Gastroesophageal sphincter (tissue), 4 donors: Measurements from ENCODE around the gene WDR88. TPM values are rescaled to one million over a fixed set of nuclear protein-coding genes. Genes with fewer than 3 reads are reported as not detected.
"Not testable (repeated sequence)": the region's sequence is repeated elsewhere in the genome, so short reads cannot be mapped to it uniquely, and the experiment has no call there.

ENCODE experiments used
- ATAC-seq: fragments of 150-250 bp; one replicate; pipeline ENCODE4 v1.9.1; 2016; ENCODE audit warnings: mild to moderate bottlenecking, moderate library complexity
- H3K27ac ChIP-seq, 4 donors: fragments of 200-600 bp; sonication (generic) in 3 of 4; 1 replicate in 3 of 4; 2 replicates in 1 of 4; pipeline ENCODE4 v1.5.1; 2016 to 2019
- H3K27me3 ChIP-seq: fragments of 200-600 bp; sonication (generic); one replicate; pipeline ENCODE4 v1.5.1; 2019
- H3K36me3 ChIP-seq, 2 donors: fragments of 200-600 bp; sonication (generic); one replicate each; pipeline ENCODE4 v1.5.1; 2019; ENCODE audit warnings: control low read depth in 1 of 2
- H3K4me1 ChIP-seq, 3 donors: fragments of 200-600 bp; sonication (generic); 1 replicate in 2 of 3; 2 replicates in 1 of 3; pipeline ENCODE4 v1.5.1; 2016 to 2019; ENCODE audit warnings: control low read depth in 2 of 3
- H3K4me3 ChIP-seq, 2 donors: fragments of 200-600 bp; sonication (generic); one replicate each; pipeline ENCODE4 v1.5.1; 2019; ENCODE audit warnings: mild to moderate bottlenecking in 1 of 2, moderate library complexity in 1 of 2
- H3K9me3 ChIP-seq, 3 donors: fragments of 200-600 bp; sonication (generic); one replicate each; pipeline ENCODE4 v1.5.1; 2017 to 2019; ENCODE audit warnings: control low read depth in 2 of 3
- EP300 ChIP-seq: sonication (generic); formaldehyde crosslinking; IDR thresholded peaks from one replicate; pipeline ENCODE4 v1.6.1; 2017; ENCODE audit warnings: antibody characterized with exemption, mild to moderate bottlenecking
- POLR2A ChIP-seq, 2 donors: fragments of 450-650 bp; IDR thresholded peaks; one replicate each; pipeline ENCODE4 v1.6.1; 2017; ENCODE audit warnings: antibody characterized with exemption in 2 of 2, mild to moderate bottlenecking in 2 of 2, moderate library complexity in 1 of 2
- POLR2AphosphoS5 ChIP-seq: sonication (generic); formaldehyde crosslinking; IDR thresholded peaks from one replicate; pipeline ENCODE4 v1.6.1; 2017; ENCODE audit warnings: antibody characterized with exemption
- WGBS, 2 donors: methylation state at CpG; one replicate each; pipeline ENCODE4 v1.1.5; 2018; ENCODE audit warnings: low coverage in 1 of 2; 5-methylcytosine and 5-hydroxymethylcytosine counted together
- total RNA-seq, 4 donors: library from RNA; depleted of rRNA; stranded (reverse); fragments of >200 nt; gene quantifications; one replicate each; pipeline ENCODE4 v1.1.0, GENCODE V29; 2016
- TF ChIP-seq, protein P1 (sequence below), 4 experiments: fragments of 200-600 bp in 2 of 4; fragments of 450-650 bp in 2 of 4; sonication (generic) in 1 of 4; IDR thresholded peaks; one replicate each; pipeline ENCODE4 v1.5.1; 2017 to 2019; ENCODE audit warnings: antibody characterized with exemption in 4 of 4, mild to moderate bottlenecking in 2 of 4, moderate library complexity in 2 of 4

Gene WDR88
- total RNA-seq, 4 donors from 2014 or later, result not detected

GRCh38 chr19:33206261-33207039, 74.5 kb downstream of the WDR88 start:
- Histone ChIP-seq H3K4me1 (no peaks in the 10 kb centered on the region), H3K36me3 (peaks cover 0 to 64% of the 10 kb centered on the region in 2 donors), H3K4me3 (no peak overlapping the region), H3K27ac (no peak overlapping the region), H3K9me3 (no peaks in the 10 kb centered on the region), H3K27me3 (no peaks in the 10 kb centered on the region)
- ATAC-seq, result no peak
- no peak for TF ChIP-seq EP300
- WGBS, 2 donors, result no CpG with 5 or more reads among the region's 38 CpGs

- peaks cover 0 to 57% of the 10 kb centered on the region in 2 donors for H3K36me3 ChIP-seq
- no peak overlapping the region for H3K4me3 ChIP-seq
- no peak overlapping the region for H3K27ac ChIP-seq
- ATAC-seq, result no peak
- no peaks in the 10 kb centered on the region for H3K4me1 ChIP-seq
- TF ChIP-seq EP300, result no peak
- TF ChIP-seq, protein P1, sequence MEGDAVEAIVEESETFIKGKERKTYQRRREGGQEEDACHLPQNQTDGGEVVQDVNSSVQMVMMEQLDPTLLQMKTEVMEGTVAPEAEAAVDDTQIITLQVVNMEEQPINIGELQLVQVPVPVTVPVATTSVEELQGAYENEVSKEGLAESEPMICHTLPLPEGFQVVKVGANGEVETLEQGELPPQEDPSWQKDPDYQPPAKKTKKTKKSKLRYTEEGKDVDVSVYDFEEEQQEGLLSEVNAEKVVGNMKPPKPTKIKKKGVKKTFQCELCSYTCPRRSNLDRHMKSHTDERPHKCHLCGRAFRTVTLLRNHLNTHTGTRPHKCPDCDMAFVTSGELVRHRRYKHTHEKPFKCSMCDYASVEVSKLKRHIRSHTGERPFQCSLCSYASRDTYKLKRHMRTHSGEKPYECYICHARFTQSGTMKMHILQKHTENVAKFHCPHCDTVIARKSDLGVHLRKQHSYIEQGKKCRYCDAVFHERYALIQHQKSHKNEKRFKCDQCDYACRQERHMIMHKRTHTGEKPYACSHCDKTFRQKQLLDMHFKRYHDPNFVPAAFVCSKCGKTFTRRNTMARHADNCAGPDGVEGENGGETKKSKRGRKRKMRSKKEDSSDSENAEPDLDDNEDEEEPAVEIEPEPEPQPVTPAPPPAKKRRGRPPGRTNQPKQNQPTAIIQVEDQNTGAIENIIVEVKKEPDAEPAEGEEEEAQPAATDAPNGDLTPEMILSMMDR (IDR thresholded peaks at IDR 0.05), result no peak
- TF ChIP-seq POLR2A (IDR thresholded peaks at IDR 0.05), result no peak
- no peak for TF ChIP-seq POLR2AphosphoS5
- H3K27me3 ChIP-seq, result no peaks in the 10 kb centered on the region
- no CpG with 5 or more reads among the region's 38 CpGs for WGBS, 2 donors
- no peaks in the 10 kb centered on the region for H3K9me3 ChIP-seq
Observed at GRCh38 chr19:33207040-33207620, 75.2 kb downstream of the WDR88 start.

DNA sequence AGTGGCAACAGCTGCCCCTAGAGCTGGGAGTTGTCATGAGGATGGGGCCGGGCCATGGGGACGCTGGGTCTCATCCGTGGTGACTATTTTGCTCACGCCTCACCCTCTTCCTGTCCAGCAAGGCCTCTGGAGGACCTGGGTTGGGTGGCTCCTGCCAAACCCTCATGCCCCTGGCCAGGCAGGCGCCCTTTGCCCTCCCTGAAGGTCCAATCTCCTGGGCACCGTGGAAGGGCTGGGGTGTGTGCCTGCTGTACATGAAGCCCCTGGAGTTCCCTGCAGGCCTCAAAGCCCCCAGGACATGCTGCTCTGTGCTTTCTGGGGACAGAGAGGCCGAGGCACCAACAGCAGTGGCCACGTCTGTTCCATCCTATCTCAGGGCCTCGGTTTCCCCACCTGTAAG, 76.0 kb downstream of the WDR88 start:
- Histone ChIP-seq H3K4me3 (no peak overlapping the region), H3K9me3 (no peaks in the 10 kb centered on the region), H3K36me3 (peaks cover 0 to 49% of the 10 kb centered on the region in 2 donors), H3K27me3 (no peaks in the 10 kb centered on the region), H3K4me1 (no peaks in the 10 kb centered on the region), H3K27ac (no peak overlapping the region)
- no peak for TF ChIP-seq EP300
- no peak for TF ChIP-seq POLR2A (IDR thresholded peaks at IDR 0.05)
- TF ChIP-seq, protein P1 (IDR thresholded peaks at IDR 0.05), result no peak
- no peak for TF ChIP-seq POLR2AphosphoS5
- ATAC-seq, result no peak
- no CpG with 5 or more reads among the region's 9 CpGs for WGBS, 2 donors

GRCh38 chr19:33208371-33208895, 76.5 kb downstream of the WDR88 start:
- no peaks in the 10 kb centered on the region for H3K9me3 ChIP-seq
- no peak for ATAC-seq
- H3K4me3 ChIP-seq, result no peak overlapping the region
- peaks cover 0 to 44% of the 10 kb centered on the region in 2 donors for H3K36me3 ChIP-seq
- TF ChIP-seq POLR2A (IDR thresholded peaks at IDR 0.05) (no peak), EP300 (no peak), POLR2AphosphoS5 (no peak)
- TF ChIP-seq, protein P1 (IDR thresholded peaks at IDR 0.05), result no peak
- H3K4me1 ChIP-seq, result no peaks in the 10 kb centered on the region
- 43 to 70% methylated on average over 1 to 2 of the region's 11 CpGs for WGBS, 2 donors
- no peak overlapping the region for H3K27ac ChIP-seq
- no peaks in the 10 kb centered on the region for H3K27me3 ChIP-seq

- TF ChIP-seq EP300, result no peak
- TF ChIP-seq POLR2AphosphoS5, result no peak
- TF ChIP-seq POLR2A (IDR thresholded peaks at IDR 0.05), result no peak
- TF ChIP-seq, protein P1 (IDR thresholded peaks at IDR 0.05), result no peak
- Histone ChIP-seq H3K9me3 (no peaks in the 10 kb centered on the region), H3K4me3 (no peak overlapping the region), H3K27ac (no peak overlapping the region), H3K4me1 (no peaks in the 10 kb centered on the region), H3K36me3 (peaks cover 0 to 37% of the 10 kb centered on the region in 2 donors), H3K27me3 (peaks cover 5% of the 10 kb centered on the region)
- WGBS, 2 donors, result 72 to 90% methylated on average over 5 to 7 of the region's 24 CpGs
- ATAC-seq, result no peak
Observed at GRCh38 chr19:33208904-33209849, 77.3 kb downstream of the WDR88 start.

DNA sequence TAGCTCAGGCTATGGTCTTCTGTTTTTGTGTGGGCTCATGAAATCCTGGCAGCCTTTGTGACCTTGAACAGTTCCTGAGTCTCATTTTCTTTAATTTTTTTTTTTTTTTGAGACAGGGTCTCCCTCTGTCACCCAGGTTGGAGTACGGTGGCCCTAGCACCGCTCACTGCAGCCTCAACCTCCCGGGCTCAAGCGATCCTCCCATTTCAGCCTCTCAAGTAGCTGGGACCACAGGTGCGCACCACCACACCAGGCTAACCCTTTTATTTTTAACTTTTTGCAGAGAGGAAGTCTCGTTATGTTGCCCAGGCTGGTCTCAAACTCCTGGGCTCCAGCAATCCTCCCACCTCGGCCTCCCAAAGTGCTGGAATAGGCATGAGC, 77.9 kb downstream of the WDR88 start:
- H3K36me3 ChIP-seq, result peaks cover 0 to 30% of the 10 kb centered on the region in 2 donors
- ATAC-seq, H3K4me1 ChIP-seq, H3K27me3 ChIP-seq, H3K4me3 ChIP-seq, H3K9me3 ChIP-seq, H3K27ac ChIP-seq: not testable (repeated sequence)
- WGBS, 2 donors, result 93% methylated on average over 3 of the region's 7 CpGs; no CpG with 5 or more reads in 1 of the 2 donors
